Esophagus squamous epithelium (tissue), 5 donors: ENCODE data around the gene PRSS57. TPM values are rescaled to one million over a fixed set of nuclear protein-coding genes. Genes with fewer than 3 reads are reported as not detected.

Experiments used
- DNase-seq: peaks from one replicate; lab custom pipeline; 2025; lab: John Stamatoyannopoulos, UW
- H3K27ac ChIP-seq, 4 donors: fragments of 200-600 bp; sonication (generic); one replicate each; pipeline ENCODE4 v1.5.1; 2016 to 2019; ENCODE audit warnings: mild to moderate bottlenecking in 1 of 4
- H3K27me3 ChIP-seq, 4 donors: fragments of 200-600 bp; sonication (generic); 1 replicate in 3 of 4; 2 replicates in 1 of 4; pipeline versions ENCODE4 v1.5.1 to v1.6.0; 2017 to 2021; ENCODE audit warnings: antibody characterized with exemption in 1 of 4
- H3K36me3 ChIP-seq, 3 donors: fragments of 200-600 bp; sonication (generic); one replicate each; pipeline ENCODE4 v1.5.1; 2016 to 2019
- H3K4me1 ChIP-seq, 3 donors: fragments of 200-600 bp; sonication (generic); one replicate each; pipeline ENCODE4 v1.5.1; 2017 to 2019
- H3K4me3 ChIP-seq, 4 donors: fragments of 200-600 bp; sonication (generic); 1 replicate in 3 of 4; 2 replicates in 1 of 4; pipeline ENCODE4 v1.5.1; 2016 to 2019; ENCODE audit warnings: mild to moderate bottlenecking in 2 of 4, moderate library complexity in 1 of 4
- H3K9me3 ChIP-seq, 3 donors: fragments of 200-600 bp; sonication (generic); one replicate each; pipeline ENCODE4 v1.5.1; 2016 to 2019
- POLR2A ChIP-seq, 4 donors: fragments of 450-650 bp; IDR thresholded peaks; one replicate each; pipeline ENCODE4 v1.6.1; 2017; ENCODE audit warnings: antibody characterized with exemption in 4 of 4, mild to moderate bottlenecking in 4 of 4, moderate library complexity in 3 of 4
- WGBS, 2 donors: methylation state at CpG; one replicate each; pipeline ENCODE4 v1.1.5; 2018; 5-methylcytosine and 5-hydroxymethylcytosine counted together
- intact Hi-C: fragments of 100-400 bp; cut with DNase I; formaldehyde crosslinking; loops from one replicate; pipeline ENCODE4 v1.15.0; 2022
- total RNA-seq, 4 donors: library from RNA; depleted of rRNA; stranded (reverse); fragments of >200 nt; gene quantifications; one replicate each; pipeline ENCODE4 v1.1.0, GENCODE V29; 2016
- TF ChIP-seq, protein P1 (sequence below), 6 experiments: fragments of 450-650 bp in 4 of 6; fragments of 200-600 bp in 2 of 6; sonication (generic) in 2 of 6; IDR thresholded peaks; one replicate each; pipeline ENCODE4 v1.5.1; 2016 to 2019; ENCODE audit warnings: antibody characterized with exemption in 6 of 6, mild to moderate bottlenecking in 4 of 6, moderate library complexity in 4 of 6
- donor health status: DM: yes; HTN: yes; CAD: no.

PRSS57 gene
- total RNA-seq, 4 donors from 2014 or later: not detected

DNA sequence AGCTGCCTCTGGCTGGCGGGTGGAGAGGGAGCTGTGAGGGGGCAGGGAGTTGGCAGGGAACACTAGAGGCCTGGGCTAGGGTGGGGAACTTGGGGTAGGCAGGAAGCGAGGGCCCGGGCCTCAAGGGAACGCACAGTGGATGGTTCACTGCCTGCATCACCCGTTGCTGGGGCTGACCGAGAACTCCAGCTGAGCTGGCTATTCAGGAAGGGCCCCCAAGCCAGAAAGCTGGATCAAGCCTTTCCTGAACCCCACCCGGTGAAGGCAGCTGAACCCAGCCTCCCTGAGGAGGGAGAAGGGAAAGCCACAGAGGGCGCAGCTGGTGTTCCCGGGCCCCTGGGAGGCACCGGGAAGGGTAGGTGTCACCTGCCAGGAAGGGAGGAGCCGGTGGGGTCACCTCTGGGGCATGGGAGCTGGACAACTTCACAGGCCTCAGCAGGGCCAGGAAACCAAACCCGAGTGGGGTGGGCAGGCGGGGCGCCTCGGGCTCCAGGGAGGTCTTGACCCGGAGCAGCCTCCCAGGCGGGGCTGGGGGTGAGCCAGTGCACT lies 27.4 kb upstream of the PRSS57 start:
- H3K9me3 ChIP-seq: no peaks in the 10 kb centered on the region
- TF ChIP-seq, protein P1, sequence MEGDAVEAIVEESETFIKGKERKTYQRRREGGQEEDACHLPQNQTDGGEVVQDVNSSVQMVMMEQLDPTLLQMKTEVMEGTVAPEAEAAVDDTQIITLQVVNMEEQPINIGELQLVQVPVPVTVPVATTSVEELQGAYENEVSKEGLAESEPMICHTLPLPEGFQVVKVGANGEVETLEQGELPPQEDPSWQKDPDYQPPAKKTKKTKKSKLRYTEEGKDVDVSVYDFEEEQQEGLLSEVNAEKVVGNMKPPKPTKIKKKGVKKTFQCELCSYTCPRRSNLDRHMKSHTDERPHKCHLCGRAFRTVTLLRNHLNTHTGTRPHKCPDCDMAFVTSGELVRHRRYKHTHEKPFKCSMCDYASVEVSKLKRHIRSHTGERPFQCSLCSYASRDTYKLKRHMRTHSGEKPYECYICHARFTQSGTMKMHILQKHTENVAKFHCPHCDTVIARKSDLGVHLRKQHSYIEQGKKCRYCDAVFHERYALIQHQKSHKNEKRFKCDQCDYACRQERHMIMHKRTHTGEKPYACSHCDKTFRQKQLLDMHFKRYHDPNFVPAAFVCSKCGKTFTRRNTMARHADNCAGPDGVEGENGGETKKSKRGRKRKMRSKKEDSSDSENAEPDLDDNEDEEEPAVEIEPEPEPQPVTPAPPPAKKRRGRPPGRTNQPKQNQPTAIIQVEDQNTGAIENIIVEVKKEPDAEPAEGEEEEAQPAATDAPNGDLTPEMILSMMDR (IDR thresholded peaks at IDR 0.05): no peak
- no peak for TF ChIP-seq POLR2A (IDR thresholded peaks at IDR 0.05)
- intact Hi-C loops: no loop called here
- peaks cover 0 to 30% (median 1%) of the 10 kb centered on the region in 4 donors for H3K27me3 ChIP-seq
- no peak for DNase-seq
- 73% methylated on average over 5 of the region's 17 CpGs; no CpG with 5 or more reads in 1 of the 2 donors for WGBS, 2 donors
- H3K27ac ChIP-seq: peak overlapping the region in 2 of 4 donors; percentile 25 to 39
- peaks cover 12 to 39% (median 17%) of the 10 kb centered on the region in 3 donors for H3K4me1 ChIP-seq
- H3K36me3 ChIP-seq: no peaks in the 10 kb centered on the region
- H3K4me3 ChIP-seq: no peak overlapping the region

DNA sequence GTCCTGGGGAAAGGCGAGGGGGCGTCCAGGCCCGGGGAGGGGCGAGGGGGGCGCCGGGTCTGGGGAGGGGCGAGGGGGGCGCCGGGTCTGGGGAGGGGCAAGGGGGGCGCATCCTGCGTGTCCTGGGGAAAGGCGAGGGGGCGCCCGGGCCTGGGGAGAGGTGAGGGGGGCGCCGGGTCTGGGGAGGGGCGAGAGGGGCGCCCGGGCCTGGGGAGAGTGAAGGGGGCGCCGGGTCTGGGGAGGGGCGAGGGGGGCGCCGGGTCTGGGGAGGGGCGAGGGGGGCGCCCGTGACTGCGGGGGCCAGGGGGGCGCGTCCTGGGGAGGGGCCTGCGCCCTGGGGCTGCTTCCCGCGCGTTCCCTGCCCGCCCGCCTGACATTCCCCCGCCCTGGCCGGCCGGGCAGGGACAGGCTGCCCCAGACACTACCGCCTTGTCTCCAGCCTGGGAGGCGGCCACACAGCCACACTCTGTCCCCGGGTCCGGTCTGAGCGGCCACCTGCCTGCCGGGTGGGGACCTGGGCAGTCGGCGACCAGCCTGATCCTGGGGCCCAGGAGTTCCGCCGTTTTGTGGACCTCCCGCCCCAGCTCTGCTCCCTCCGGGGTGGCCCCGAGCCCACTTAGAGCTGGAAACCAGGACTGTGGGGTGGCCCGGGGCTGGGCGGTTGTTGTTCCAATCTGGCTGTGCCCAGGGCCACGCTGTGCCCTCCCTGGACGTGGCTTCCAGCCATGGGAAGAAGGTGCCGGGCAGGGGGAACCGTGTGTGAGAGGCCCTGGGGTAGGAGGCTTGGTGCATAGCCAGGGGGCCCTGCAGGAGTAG lies 25.3 kb upstream of the PRSS57 start:
- H3K4me3 ChIP-seq: peak overlapping the region in 2 of 4 donors; percentile 18 to 43
- peaks cover 12 to 35% (median 15%) of the 10 kb centered on the region in 3 donors for H3K4me1 ChIP-seq
- 14% methylated on average over 1 of the region's 58 CpGs; no CpG with 5 or more reads in 1 of the 2 donors for WGBS, 2 donors
- intact Hi-C loops: no loop called here
- peaks cover 0 to 30% (median 1%) of the 10 kb centered on the region in 4 donors for H3K27me3 ChIP-seq
- TF ChIP-seq POLR2A (IDR thresholded peaks at IDR 0.05): no peak
- TF ChIP-seq, protein P1 (IDR thresholded peaks at IDR 0.05): no peak
- peak overlapping the region in 3 of 4 donors; percentile 45 to 87 (median 70) for H3K27ac ChIP-seq
- peaks cover 0 to 2% (median 0%) of the 10 kb centered on the region in 3 donors for H3K9me3 ChIP-seq
- no peak for DNase-seq
- H3K36me3 ChIP-seq: no peaks in the 10 kb centered on the region

DNA sequence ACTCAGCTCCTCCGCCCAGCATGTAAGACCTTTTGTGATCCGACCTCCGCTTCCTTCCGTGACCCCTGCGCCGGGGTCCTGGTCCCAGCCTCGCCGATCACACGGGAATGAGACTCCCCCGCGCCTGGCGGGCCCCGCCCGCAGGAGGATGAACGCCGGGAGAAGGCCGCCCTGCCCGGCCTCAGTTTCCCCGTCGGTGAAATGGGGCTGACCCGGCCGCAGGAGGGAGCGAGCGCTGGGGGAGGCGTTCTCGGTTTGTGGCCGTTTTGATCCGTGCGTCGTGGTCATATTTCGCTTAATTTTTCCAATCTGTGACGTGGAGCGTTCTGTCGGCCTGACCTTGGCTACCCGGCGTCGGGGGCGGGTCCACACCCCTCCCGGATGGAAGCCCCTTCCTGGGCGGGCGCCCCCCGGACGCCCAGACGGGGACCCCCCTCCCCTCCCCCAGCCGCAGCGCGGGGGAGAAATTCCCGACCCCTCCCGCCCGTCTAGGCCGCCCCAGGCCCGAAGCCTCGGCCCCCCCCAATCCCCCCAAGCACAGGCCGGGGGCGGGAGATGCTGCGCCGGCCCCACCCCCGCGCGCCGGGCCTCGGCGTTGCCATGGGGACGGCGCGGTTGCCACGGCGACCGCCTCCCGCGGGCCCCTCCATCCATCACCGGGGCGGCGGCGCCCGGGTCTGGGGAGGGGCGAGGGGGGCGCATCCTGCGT lies 24.5 kb upstream of the PRSS57 start:
- no peaks in the 10 kb centered on the region for H3K36me3 ChIP-seq
- intact Hi-C loops: no loop called here
- peak overlapping the region in 2 of 4 donors; percentile 18 to 43 for H3K4me3 ChIP-seq
- no peak for TF ChIP-seq POLR2A (IDR thresholded peaks at IDR 0.05)
- TF ChIP-seq, protein P1 (IDR thresholded peaks at IDR 0.05): no peak
- peaks cover 0 to 9% (median 0%) of the 10 kb centered on the region in 3 donors for H3K9me3 ChIP-seq
- H3K4me1 ChIP-seq: peaks cover 12 to 35% (median 15%) of the 10 kb centered on the region in 3 donors
- peaks cover 0 to 30% (median 1%) of the 10 kb centered on the region in 4 donors for H3K27me3 ChIP-seq
- no CpG with 5 or more reads among the region's 79 CpGs for WGBS, 2 donors
- no peak for DNase-seq
- H3K27ac ChIP-seq: peak overlapping the region in 3 of 4 donors; percentile 70 to 87 (median 70)

DNA sequence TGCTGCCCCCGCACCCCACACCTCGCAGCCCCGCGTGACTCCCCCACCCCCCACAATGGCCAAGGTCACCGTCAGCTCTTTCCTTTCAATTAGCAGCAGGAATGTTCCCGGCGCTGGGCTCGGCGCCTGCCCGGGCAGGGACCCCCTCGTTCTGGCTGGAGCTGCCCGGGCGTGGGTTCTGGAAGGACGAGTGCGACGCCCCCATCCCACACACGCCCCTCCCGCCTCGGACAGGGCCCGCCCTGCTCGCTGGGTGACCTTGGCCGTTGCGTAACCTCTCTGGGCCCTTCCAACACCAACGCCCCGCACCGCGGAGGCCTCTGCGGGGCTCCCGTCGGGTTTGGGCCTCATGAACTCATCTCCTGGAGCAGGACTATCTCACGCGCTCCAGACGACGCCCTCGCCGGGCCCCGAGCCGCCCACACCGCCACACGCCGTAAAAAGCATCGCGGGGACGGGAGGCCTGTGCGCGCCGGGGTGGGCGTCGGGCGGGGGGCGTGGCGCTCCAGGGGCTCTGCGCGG lies 23.8 kb upstream of the PRSS57 start:
- intact Hi-C loops: no loop called here
- no peak for DNase-seq
- peaks cover 12 to 35% (median 15%) of the 10 kb centered on the region in 3 donors for H3K4me1 ChIP-seq
- peaks cover 0 to 30% (median 1%) of the 10 kb centered on the region in 4 donors for H3K27me3 ChIP-seq
- peak overlapping the region; percentile 14 to 87 (median 70) for H3K27ac ChIP-seq
- H3K4me3 ChIP-seq: peak overlapping the region in 2 of 4 donors; percentile 18 to 43
- TF ChIP-seq, protein P1 (IDR thresholded peaks at IDR 0.05): no peak
- no peak for TF ChIP-seq POLR2A (IDR thresholded peaks at IDR 0.05)
- WGBS, 2 donors: 33 to 40% methylated on average over 3 to 4 of the region's 54 CpGs
- H3K36me3 ChIP-seq: no peaks in the 10 kb centered on the region
- peaks cover 0 to 9% (median 0%) of the 10 kb centered on the region in 3 donors for H3K9me3 ChIP-seq
